NCI-H1694 treated with DMSO at 0.1 percent for 48 hours (cell line): ENCODE measurements around the gene P2RY1.
"Not testable (repeated sequence)": the region's sequence is repeated elsewhere in the genome, so short reads cannot be mapped to it uniquely, and the experiment has no call there.

Source experiments
- DNase-seq: peaks from one replicate; lab custom pipeline; 2025; lab: John Stamatoyannopoulos, UW

Gene P2RY1

DNA sequence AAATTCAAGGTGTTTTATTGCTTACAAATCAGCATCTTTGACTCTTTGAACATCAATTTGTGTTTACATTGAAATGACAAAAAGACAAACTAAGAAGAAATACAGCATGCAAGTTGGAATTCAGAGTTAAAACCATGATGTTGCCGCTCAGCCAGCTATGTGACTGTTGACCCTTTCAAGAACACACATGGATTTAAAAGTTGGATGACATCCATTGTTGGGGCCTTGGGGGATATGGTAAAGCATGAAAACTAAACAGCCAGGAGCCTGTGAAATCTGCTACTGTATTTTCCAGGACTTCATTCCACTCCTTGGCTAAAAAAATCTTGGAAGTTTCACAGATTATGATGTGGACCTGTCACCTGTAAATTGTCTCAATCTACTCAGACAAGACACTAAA lies 4.6 kb downstream of the P2RY1 start:
- no peak for DNase-seq

DNA sequence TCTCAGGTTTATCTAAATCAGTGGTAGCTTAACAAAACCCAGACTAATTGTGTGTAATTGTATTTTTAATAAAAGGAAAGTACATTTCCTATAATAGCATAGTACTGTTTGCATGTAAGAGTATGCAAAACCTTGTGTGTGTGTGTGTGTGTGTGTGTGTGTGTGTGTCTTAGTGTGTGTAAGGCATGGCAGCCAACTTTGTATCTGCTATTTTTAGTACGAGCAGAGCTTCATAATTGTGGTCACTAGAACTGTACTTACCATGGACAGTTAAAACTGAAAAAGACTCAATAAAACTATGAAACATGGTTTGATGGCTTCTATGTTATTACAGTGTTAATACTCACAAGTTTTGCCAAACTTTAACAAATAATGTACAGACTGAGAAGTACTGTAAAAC lies 6.2 kb downstream of the P2RY1 start:
- no peak for DNase-seq

GRCh38 chr3:152842413-152842812 lies 7.5 kb downstream of the P2RY1 start:
- no peak for DNase-seq

- no peak for DNase-seq
Measured at GRCh38 chr3:152843955-152844354, 9.0 kb downstream of the P2RY1 start.

DNA sequence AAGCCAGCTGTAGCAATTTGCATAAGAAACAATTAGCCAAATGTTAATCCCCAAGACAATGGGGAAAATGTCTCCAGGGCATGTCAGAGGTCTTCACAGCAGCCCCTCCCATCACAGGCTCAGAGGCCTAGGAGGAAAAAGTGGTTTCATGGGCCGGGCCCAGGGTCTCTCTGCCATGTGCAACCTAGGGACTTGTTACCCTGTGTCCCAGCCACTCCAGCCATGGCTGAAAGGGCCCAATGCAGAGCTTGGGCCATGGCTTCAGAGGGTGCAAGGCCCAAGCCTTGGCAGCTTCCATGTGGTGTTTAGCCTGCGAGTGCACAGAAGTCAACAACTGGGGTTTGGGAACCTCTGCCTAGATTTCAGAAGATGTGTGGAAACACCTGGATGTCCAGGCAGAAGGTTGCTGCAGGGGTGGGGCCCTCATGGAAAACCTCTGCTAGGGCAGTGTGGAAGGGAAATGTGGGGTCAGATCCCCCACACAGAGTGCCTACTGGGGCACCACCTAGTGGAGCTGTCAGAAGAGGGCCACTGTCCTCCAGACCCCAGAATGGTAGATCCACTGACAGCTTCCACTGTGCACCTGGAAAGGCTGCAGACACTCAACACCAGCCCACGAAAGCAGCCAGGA lies 11.8 kb downstream of the P2RY1 start:
- DNase-seq, result not testable (repeated sequence)

DNA sequence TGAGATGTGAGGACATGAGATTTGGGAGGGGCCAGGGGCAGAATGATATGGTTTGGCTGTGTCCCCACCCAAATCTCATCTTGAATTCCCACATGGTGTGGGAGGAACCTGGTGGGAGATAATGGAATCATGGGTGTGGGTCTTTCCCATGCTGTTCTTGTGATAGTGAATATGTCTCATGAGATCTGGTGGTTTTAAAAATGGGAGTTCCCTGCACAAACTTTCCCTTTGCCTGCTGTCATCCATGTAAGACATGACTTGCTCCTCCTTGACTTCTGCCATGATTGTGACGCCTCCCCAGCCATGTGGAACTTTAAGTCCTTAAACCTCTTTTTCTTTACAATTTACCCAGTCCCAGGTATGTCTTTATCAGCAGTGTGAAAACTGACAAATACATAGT lies 12.7 kb downstream of the P2RY1 start:
- not testable (repeated sequence) for DNase-seq

GRCh38 chr3:152849996-152850578 lies 15.2 kb downstream of the P2RY1 start:
- no peak for DNase-seq

- DNase-seq, result no peak
Measured at GRCh38 chr3:152853196-152853595, 18.3 kb downstream of the P2RY1 start.

DNA sequence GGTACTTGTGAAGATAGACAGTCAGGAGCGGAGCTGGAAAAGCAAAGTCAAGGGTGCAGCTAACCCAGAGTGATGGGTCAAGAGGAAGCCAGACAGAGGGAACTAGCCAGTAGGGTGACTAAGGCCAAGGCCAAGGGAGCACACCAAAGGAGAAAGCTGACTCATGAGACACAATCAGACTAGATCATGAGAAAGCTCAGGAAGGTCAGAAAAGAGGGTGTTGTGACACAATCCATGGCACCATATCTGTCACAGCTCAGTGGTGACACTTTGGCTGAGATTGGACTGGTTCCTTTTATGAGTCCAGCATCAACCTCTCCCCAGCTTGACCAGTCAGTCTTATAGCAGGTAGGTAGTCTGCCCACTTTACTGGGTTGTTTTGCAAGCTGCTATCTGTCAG lies 22.2 kb downstream of the P2RY1 start:
- DNase-seq, result no peak

DNA sequence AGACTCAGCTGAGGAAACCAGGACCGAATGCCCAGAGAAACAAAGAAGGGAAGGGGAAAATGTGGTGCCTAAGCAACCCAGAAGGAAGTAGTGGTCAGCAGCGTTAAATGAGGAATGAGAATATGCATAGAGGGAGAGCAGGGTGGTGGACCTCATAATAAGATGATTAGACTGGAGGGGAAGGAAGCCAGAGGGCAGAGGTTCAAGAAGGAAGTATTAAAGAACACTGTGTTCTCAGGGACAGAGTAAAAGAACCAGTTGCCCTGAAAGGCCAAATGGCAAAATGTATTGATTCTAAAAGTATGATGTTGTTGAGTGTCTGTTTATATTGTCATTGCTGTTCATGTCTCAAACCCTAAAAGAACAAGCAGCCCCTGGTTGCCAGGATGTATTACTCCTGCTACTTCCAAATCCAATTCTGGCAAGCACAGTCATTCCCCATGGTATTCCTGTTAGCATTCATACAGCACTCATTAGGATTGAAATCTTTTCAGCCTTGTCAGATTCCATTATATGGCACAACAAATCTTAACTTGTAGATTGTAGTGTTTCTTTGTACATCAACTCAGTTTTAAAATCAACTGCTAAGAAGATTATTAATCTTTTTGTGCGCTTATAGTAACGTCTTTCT lies 23.4 kb downstream of the P2RY1 start:
- no peak for DNase-seq

- DNase-seq, result no peak
Measured at GRCh38 chr3:152860736-152861135, 25.8 kb downstream of the P2RY1 start.

DNA sequence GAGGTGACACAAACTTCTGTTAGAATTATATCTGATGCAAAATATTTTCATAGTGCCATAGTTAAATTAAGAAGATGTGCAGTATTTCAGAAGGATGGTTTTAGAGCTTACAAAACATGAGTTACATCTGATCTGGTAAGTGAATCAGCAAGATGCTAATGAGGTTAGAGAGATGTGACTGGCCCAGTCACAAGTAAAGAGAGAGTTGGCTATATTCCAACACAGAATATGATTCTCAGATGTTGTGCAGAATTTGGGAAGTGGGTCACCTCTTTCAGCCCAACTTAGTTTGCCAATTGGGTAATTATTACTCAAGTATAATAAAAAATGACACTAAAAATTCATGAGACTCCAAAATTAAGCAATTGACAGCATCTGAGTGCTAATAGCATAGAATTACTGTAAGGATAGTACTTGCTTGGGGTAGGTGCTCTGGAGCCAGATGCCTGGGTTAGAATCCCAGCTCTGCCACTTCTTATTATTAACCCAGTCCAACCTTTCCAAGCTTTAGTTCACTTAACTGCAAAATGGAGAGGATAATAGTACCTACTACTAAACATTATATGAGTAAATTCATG lies 30.8 kb downstream of the P2RY1 start:
- DNase-seq, result no peak

DNA sequence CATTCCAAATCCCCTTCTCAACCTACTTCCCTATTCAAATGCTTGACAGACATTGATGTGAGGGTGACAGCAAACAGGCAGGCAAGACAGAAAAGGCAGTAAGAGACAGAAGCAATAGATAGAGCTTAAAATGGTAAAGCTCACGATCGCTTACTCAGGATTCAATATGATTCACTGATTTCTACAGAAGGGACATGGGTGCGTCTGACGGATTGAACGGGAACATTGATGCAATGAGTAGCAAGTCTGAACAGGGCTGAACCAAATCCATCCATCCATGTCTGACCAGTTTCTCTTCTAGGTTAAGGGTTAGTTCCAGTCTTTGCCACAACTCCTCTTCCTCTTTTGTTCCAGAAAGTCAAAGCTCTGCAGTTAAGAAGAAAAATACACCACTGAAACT lies 35.1 kb downstream of the P2RY1 start:
- DNase-seq, result no peak

GRCh38 chr3:152873314-152873713 lies 38.4 kb downstream of the P2RY1 start:
- DNase-seq, result not testable (repeated sequence)

DNA sequence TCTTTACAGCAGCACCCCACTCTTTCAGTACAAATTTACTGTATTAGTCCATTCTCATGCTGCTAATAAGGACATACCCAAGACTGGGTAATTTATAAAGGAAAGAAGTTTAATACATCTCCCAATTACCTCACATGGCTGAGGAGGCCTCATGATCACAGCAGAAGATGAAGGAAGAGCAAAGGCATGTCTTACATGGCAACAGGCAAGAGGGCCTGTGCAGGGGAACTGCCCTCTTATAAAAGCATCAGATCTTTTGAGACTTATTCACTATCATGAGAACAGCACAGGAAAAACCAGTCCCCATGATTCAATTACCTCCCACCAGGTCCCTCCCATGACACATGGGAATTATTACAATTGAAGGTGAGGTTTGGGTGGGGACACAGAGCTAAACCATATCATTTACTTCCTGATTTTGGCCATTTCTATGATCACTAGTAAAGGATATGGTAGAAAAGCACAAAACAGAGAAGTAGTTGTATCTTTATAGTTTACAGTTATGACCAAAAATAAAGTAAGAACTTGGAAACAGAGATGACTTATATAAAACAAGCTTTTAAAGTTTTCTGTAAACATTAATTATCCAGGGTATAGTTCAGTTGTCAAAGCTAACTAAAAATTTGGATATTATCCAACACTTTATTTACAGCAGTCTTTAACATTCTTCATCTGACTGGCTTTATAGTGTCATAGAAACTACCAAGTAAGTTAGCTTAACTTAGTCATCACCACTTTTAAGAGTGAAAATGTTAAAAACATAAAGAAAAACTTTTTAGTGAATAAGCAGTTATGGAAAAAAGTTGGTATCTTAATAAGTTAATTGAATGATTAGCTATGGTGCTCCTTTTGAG lies 40.2 kb downstream of the P2RY1 start:
- DNase-seq, result no peak

- DNase-seq, result no peak
Measured at GRCh38 chr3:152879130-152879789, 44.3 kb downstream of the P2RY1 start.

DNA sequence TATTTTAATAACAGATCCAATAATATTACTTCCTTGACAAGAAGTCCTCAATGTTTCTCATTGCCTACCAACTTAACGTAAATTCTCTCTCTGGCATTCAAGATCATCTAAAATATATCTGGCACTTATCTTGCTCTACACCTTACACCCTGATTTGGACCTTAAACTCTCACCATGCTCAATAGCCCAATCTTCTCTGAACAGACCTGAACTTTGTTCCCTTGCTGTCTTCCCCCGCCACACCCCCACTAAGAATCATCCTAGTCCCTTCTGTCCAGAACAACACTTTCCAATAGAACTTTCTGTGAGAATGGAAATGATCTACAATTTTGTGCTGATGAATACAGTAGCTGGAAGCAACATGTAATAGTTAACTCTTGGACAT lies 44.9 kb downstream of the P2RY1 start:
- DNase-seq, result no peak

DNA sequence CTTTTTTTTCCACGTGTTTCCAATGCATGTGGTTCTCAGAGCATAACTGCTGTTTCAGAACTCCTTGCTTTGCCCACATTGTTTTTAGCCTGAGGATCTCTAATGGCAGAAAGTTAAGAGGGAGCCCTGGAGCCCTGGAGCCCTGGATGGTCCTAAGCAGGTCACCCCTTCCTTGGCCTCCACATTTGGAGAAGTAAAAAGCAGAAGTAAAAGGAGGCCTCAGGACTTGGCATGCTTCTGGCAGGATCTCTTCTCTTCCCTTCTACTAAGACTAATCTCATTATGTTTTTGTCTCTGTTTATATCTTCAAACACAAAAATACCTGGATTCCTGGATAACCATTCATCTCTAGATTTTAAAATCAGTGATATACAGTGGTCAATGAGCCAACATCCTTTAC lies 50.1 kb downstream of the P2RY1 start:
- no peak for DNase-seq
